Activated gamma-delta T cell (primary cell): Measurements from ENCODE around the gene AP5Z1.

Source experiments
- DNase-seq: peaks from one replicate; lab custom pipeline; 2025; lab: John Stamatoyannopoulos, UW

The AP5Z1 gene

GRCh38 chr7:4766666-4767519, 8.5 kb upstream of the AP5Z1 start:
- DNase-seq: no peak

- no peak for DNase-seq
Measured at GRCh38 chr7:4768597-4769569, 6.5 kb upstream of the AP5Z1 start.

GRCh38 chr7:4769761-4770160, 5.7 kb upstream of the AP5Z1 start:
- no peak for DNase-seq

GRCh38 chr7:4770886-4771285, 4.5 kb upstream of the AP5Z1 start:
- no peak for DNase-seq

GRCh38 chr7:4771737-4772136, 3.7 kb upstream of the AP5Z1 start:
- DNase-seq: no peak

GRCh38 chr7:4772306-4772705, 3.1 kb upstream of the AP5Z1 start:
- no peak for DNase-seq

- no peak for DNase-seq
Measured at GRCh38 chr7:4774007-4774406, 1.4 kb upstream of the AP5Z1 start.

GRCh38 chr7:4774658-4775249, 669 bp upstream of the AP5Z1 start:
- no peak for DNase-seq

- DNase-seq: no peak
Measured at GRCh38 chr7:4775848-4776623, 613 bp downstream of the AP5Z1 start.

GRCh38 chr7:4779118-4779517, 3.7 kb downstream of the AP5Z1 start:
- no peak for DNase-seq

GRCh38 chr7:4781366-4782069, 6.1 kb downstream of the AP5Z1 start:
- DNase-seq: no peak

GRCh38 chr7:4782333-4783291, 7.2 kb downstream of the AP5Z1 start:
- DNase-seq: no peak

- no peak for DNase-seq
Measured at GRCh38 chr7:4783292-4783652, 7.8 kb downstream of the AP5Z1 start.

GRCh38 chr7:4783762-4784351, 8.4 kb downstream of the AP5Z1 start:
- DNase-seq: no peak

- DNase-seq: no peak
Measured at GRCh38 chr7:4784799-4785198, 9.4 kb downstream of the AP5Z1 start.

- DNase-seq: no peak
Measured at GRCh38 chr7:4785371-4785770, 9.9 kb downstream of the AP5Z1 start.

GRCh38 chr7:4786015-4786414, 10.6 kb downstream of the AP5Z1 start:
- no peak for DNase-seq

- DNase-seq: no peak
Measured at GRCh38 chr7:4787541-4787940, 12.1 kb downstream of the AP5Z1 start.

GRCh38 chr7:4787947-4788626, 12.7 kb downstream of the AP5Z1 start:
- DNase-seq: no peak
